HG02943 (cell line): ENCODE measurements around the gene FBXO42.
"Not testable (repeated sequence)": the region's sequence is repeated elsewhere in the genome, so short reads cannot be mapped to it uniquely, and the experiment has no call there.

Experiments used
- ATAC-seq: cut with Tn5 transposase; IDR thresholded peaks from one replicate; pipeline ENCODE4 v1.9.1; 2021; ENCODE audit warnings: mild to moderate bottlenecking, low read depth, moderate library complexity; ENCODE audit not compliant: unreplicated experiment

The FBXO42 gene

GRCh38 chr1:16226490-16227179 lies 125.6 kb downstream of the FBXO42 start:
- no peak for ATAC-seq

DNA sequence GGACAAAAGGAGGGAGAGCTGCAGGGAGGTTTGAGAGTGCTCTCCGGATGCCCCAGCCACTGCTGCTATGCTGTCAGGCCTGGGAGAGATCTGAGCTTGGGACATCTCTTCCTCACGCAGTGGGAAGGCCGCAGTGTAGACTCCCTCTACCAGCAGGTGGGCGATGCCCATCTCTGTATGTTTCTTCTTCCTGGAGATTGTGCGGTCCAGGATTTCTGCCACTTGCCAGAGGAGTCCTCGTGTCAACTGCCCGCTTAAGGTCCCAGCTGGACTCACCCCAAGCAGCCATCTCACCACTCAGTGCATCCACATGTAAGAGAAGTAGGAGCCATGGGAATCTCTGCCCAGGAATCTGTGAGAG lies 126.2 kb downstream of the FBXO42 start:
- ATAC-seq = no peak

DNA sequence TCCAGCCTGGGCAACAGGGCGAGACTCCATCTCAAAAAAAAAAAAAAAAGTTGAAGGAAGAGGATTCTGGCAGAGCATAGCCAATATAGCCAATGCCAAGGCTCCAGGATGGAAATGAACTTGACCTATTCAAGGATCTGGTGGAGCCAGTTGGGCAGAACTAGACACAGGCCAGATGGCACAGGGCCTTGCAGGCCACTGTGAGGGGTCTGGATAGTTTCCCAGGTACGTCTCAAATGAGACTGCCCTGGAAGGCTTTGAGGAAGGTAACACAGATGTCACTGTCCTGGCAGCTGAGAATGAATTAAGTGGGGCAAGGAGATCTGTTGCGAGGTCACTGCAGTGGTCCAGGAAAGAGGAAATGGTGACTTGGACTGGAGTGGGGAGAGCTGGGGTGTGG lies 127.8 kb downstream of the FBXO42 start:
- ATAC-seq = no peak

GRCh38 chr1:16222716-16223115 lies 129.6 kb downstream of the FBXO42 start:
- not testable (repeated sequence) for ATAC-seq

DNA sequence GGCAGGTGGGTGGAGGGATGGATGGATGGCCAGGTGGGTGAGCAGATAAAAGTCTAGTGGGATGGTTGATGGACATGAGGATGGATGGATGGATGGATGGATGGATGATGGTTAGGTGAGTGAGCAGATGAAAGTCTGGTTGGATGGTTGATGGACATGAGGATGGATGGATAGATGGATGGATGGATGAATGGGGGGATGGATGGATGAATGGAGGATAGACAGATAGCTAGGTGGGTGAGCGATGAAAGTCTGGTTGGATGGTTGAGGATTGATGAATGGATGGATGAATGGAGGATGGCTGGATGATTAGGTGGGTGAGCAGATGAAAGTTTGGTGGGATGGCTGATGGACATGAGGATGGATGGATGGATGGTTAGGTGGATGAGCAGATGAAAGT lies 130.8 kb downstream of the FBXO42 start:
- ATAC-seq = no peak

DNA sequence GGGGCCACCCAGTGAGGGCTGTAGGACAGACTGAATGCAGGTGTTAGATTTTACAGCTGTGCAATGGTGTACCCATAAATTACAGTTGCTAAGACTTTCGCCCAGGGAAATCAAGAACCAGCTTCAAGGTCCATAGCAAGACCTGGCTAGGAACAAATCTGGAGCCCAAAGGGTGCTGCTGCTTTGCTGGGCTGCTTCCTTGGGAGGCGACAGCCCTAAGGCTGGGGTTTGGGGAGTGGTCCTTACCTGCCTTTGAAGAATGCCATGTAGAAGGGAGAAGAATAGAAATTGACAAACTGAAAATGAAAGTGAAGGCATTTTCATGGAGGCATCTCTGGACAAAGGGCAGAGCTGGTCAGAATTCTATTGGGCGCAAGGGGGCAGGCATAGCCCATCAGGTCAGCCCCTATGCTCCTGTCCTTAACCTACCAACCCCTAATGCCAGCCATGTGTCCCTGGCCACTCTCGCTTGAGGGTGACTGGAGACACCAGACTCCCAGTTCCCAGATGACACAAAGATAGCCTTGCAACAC lies 132.2 kb downstream of the FBXO42 start:
- no peak for ATAC-seq

DNA sequence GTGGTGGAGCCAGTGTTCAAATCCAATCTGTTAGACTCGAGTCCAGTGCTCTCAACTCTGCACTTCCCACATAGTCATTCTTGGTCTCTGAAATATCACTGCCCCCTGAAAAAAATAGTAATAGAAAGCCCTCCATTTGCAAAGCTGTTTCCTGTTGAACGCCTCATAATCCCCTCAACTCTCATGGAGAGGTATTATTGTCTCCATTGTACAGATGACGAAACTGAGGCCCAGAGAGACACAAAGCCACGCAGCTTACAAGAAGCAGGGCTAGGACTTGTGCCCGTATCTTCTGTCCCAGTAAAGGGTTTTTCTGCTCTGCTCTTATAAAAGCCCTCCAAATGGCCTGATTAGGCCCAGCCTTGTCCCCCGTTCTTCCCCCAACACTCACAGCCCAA lies 133.6 kb downstream of the FBXO42 start:
- no peak for ATAC-seq

DNA sequence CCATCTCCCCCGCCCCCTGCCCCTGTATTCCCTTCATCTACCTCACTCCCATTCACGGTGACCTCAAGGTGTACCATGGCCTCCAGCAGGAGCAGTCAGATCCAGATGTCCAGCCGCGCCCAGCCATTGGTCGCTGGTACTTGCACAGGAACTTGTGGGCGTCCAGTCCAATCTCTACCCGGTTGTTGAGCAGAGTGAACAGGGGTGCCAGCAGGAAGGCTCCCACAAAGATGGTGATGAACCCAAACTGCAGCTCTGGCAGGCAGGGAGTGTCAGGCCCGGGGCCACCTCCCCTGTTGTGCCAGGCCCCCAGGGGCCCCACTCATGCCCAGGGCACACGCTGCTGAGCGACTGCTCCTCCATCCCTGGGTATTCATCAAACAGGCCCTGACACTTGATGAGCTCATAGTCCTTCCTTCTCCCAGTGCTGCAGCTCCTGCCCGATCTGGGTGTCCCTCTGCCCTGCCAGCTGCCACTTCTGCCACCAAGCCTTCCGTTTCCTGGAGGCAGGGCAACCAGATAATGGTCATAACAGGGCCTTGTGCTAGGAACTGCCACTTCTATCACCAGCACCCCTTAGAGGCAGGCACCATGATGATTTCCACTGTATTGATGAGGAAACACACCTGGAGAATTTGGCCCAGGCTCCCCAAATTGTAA lies 134.1 kb downstream of the FBXO42 start:
- ATAC-seq = no peak

- ATAC-seq = peak; percentile 72
These were observed 135.1 kb downstream of the FBXO42 start for GRCh38 chr1:16217061-16217785.

GRCh38 chr1:16215882-16216753 lies 136.2 kb downstream of the FBXO42 start:
- ATAC-seq = no peak

DNA sequence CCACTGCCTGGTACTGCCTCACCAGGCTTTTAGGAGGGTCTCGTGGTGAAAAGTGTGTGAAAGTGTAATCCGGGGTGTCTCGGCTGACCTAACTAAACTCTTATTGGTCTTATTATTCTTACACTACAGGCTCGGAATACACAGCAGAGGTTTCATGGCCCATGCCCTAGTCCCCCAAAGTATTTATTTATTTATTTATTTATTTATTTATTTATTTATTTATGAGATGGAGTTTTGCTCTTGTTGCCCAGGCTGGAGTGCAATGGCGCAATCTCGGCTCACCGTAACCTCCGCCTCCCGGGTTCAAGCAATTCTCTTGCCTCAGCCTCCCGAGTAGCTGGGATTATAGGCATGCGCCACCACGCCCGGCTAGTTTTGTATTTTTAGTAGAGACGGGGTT lies 137.0 kb downstream of the FBXO42 start:
- ATAC-seq = not testable (repeated sequence)

- not testable (repeated sequence) for ATAC-seq
These were observed 138.7 kb downstream of the FBXO42 start for GRCh38 chr1:16213544-16213943.

GRCh38 chr1:16213013-16213412 lies 139.3 kb downstream of the FBXO42 start:
- no peak for ATAC-seq

DNA sequence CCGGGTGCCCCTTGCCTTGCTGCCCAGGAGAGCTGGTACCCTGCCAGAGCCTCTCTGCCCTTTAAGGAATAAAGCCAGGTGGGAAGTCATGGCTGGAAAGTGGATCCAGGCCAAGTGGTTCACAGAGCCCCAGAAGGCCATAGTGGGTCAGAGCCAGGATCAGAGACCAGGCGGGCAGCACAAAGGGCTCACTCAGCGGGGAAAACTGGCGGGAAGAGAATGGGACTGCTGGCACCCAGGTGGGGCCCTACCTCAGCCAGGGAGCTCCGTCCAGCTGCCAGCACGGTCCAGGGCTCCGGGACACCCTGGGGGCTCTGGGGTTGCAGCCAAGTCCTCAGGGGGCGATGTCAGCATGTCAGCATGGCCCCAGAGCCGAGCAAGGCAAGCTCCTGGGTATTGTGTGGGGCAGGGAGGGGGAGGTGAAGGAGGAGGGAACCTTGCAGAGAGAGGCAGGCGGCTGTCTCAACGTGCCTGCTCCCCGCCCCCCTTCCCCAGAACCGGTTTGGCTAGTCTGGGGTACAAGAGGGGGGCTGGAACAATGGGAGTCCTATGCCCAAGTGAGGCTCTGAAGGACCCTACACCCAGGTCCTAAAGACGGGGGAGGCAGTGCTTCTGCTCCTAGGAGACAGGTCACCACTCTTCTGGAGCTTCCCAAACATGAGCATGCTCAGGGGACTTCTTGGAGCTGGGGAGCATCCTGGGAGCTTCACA lies 139.9 kb downstream of the FBXO42 start, which contains the start of gene ARHGEF19:
Gene ARHGEF19, minus strand, starts transcription at position 402 of the 711 bp plus-strand sequence. CDS start 3,598 bp downstream, outside the sequence.
- ATAC-seq = no peak

- no peak for ATAC-seq
These were observed 140.5 kb downstream of the FBXO42 start for GRCh38 chr1:16211824-16212223.

DNA sequence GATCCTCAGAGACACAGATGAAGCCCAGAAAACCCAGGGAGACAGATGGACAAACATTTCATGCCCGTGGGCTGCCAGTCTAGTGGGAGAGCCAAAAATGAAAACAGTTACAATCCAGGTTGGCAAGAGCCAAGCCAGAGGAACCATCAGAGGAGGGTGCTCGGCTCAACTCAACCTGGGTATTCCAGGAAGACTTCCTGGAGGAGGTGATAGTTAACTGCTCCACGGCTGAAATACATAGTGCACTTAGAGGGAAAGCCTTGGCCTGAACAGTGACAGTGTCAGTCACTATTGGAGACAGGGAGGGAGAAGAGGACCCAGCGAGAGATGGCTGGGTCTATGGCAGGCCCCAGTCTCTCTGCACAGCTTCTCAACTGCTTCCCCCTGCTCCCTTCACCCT lies 141.7 kb downstream of the FBXO42 start:
- no peak for ATAC-seq

- ATAC-seq = no peak
These were observed 142.4 kb downstream of the FBXO42 start for GRCh38 chr1:16209847-16210407.

DNA sequence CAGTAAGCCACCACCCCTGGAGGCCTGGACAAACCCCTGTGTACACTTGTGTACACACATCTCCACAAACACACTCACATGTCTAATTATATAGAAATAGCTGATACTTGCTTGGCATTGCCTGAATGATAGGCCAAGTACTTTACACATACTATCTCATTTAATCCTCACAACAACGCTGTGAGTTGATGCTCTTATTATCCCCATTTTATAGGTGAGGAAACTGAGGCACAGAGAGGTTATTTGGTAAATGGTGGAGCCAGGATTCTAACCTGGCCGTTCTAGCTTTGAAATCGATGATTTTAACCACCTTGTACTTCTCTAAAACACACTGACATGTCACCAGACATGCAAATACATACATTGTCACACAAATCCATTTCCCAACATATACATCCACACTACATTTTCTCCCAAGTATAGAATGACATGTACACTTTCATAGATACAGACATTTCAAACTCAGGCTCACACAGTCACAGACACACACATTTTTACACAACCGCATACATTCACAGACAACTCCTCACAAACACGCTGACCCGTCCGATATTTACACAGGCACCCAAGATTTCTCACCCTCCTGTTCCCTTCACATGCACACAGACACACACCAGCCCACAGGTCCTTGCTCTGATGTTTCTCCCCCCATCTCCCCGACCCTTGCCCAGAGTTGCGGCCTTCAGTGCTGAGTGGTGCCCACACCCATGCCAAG lies 143.0 kb downstream of the FBXO42 start:
- ATAC-seq = no peak
